Fibroblast of villous mesenchyme (primary cell): ENCODE results near the gene PTCH2. TPM values are rescaled to one million over a fixed set of nuclear protein-coding genes. Genes with fewer than 3 reads are reported as not detected.

Experiments
- DNase-seq: peaks from one replicate; pipeline ENCODE4 v3.0.0-alpha.2; 2010; ENCODE audit warnings: low read depth
- H3K4me3 ChIP-seq: 2 replicates; pipeline ENCODE4 v1.5.1; 2011; ENCODE audit warnings: low read depth, mild to moderate bottlenecking, low read length
- total RNA-seq: library from RNA; depleted of rRNA; stranded (reverse); fragments of >200 nt; gene quantifications from 2 replicates; pipeline ENCODE4 v1.2.3, GENCODE V29; 2012
- TF ChIP-seq, protein P1 (sequence below): IDR thresholded peaks from 2 replicates; pipeline ENCODE4 v1.5.1; 2012; ENCODE audit warnings: low read depth, mild to moderate bottlenecking, low read length; ENCODE audit not compliant: insufficient read depth

Gene PTCH2
- total RNA-seq: under 0.01 and 0.32 TPM in 2 replicates

- H3K4me3 ChIP-seq: peak within 1 kb of the TSS; percentile 68
- TF ChIP-seq, protein P1, sequence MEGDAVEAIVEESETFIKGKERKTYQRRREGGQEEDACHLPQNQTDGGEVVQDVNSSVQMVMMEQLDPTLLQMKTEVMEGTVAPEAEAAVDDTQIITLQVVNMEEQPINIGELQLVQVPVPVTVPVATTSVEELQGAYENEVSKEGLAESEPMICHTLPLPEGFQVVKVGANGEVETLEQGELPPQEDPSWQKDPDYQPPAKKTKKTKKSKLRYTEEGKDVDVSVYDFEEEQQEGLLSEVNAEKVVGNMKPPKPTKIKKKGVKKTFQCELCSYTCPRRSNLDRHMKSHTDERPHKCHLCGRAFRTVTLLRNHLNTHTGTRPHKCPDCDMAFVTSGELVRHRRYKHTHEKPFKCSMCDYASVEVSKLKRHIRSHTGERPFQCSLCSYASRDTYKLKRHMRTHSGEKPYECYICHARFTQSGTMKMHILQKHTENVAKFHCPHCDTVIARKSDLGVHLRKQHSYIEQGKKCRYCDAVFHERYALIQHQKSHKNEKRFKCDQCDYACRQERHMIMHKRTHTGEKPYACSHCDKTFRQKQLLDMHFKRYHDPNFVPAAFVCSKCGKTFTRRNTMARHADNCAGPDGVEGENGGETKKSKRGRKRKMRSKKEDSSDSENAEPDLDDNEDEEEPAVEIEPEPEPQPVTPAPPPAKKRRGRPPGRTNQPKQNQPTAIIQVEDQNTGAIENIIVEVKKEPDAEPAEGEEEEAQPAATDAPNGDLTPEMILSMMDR: no peak
- peak; percentile 85 for DNase-seq
These were observed at the start of gene PTCH2 for GRCh38 chr1:44842862-44843655. TSS of gene PTCH2 (minus strand) at chr1:44843253. CDS start at chr1:44842932, 321 bp downstream.

DNA sequence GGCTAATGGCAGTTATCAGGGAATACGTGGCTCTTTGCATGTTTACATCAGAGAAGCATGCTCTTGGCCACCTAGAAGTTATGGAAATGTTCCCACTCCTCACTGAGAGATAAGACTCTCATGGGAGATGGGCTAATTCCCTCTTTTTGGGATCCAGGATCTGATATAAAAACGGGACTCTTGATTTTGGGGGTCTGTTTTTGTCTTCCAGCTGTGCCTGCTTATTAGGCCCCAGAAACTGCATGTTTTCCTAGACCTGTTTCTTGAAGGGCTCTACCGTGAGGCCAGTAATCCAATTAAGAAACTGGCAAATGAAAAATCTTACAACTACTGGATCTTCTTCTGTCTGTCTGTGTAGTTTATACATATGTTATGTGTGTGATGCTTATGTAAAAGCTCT is 47.0 kb upstream of the PTCH2 start:
- DNase-seq: no peak
- TF ChIP-seq, protein P1: no peak
- no peak overlapping the region for H3K4me3 ChIP-seq

GRCh38 chr1:44885406-44885805 is 42.4 kb upstream of the PTCH2 start:
- H3K4me3 ChIP-seq: no peak overlapping the region
- DNase-seq: no peak
- TF ChIP-seq, protein P1: no peak

- TF ChIP-seq, protein P1: no peak
- no peak for DNase-seq
- no peak overlapping the region for H3K4me3 ChIP-seq
These were observed 41.7 kb upstream of the PTCH2 start for GRCh38 chr1:44884746-44885145.

DNA sequence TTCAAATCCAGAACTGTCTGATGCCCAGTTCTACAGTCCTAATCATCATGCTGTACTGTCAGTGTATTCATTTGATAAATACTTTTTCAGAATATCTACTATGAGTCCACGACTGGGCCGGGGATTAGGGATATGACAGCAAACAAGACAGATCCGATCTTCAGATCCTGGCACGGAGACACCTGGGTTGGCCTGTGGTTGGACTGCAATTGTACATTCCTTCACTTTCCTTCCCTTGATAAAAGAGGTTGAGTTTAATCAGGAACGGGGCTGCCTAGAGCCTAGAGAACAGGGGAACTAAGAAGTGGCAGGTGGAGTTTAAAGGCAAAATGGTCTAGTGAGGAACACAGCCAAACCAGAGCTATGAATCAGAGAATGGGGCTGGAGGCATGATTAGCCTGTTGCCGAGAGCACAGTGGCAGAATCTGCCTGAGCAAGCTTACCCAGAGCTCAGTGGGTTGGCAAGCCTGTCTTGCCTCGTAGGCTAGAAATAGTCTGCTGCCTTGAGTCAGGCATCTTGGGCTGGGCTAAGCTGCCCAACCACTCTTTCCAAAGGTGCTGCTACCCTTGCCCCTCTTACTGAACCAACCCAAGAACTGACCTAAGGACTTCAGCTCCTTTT is 38.1 kb upstream of the PTCH2 start:
- H3K4me3 ChIP-seq: no peak overlapping the region
- DNase-seq: no peak
- TF ChIP-seq, protein P1: no peak

DNA sequence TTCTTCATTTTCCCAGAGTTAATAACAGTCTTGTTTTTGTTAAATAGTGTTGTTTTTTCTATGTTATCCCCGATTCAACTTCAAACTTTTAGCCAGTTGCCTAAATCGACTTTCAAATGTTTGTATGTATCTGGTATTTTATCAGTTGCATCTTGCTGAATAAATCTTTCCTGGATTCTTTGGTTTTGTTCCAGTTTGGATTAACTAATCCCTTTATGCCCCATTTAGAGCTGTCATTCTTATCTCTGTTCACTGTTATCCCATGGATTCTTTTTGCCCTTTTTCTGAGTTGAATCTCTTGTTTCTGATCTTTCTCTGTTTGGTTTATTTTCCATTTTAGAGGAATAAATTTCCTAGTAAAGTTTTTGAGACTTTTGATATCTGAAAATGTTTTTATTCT is 31.1 kb upstream of the PTCH2 start:
- TF ChIP-seq, protein P1: no peak
- H3K4me3 ChIP-seq: no peak overlapping the region
- no peak for DNase-seq
